NCI-H748 treated with DMSO at 0.1 percent for 48 hours (cell line): ENCODE measurements around the gene IL1RAP.
"Not testable (repeated sequence)": the region's sequence is repeated elsewhere in the genome, so short reads cannot be mapped to it uniquely, and the experiment has no call there.

Source experiments
- DNase-seq: peaks from one replicate; lab custom pipeline; 2025; lab: John Stamatoyannopoulos, UW

IL1RAP gene

DNA sequence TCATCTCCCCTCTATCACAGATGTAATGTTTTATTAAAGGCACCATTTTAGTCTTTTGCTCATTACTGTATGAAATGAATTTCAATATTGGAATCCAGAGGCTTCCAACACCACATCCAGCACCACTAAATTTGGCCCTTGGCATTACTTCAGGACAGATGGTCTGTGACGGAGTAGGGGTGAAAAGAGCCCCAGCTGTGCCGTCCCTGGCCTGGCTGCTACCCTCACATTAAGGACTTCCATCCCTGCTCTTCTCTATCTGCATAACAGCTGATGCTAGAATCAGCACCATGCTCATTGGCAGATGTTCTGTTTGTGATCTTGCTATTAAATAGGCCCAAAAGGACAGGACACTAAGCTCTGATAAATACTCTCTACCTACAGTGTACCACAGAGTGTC, 152.9 kb downstream of the IL1RAP start:
- no peak for DNase-seq

DNA sequence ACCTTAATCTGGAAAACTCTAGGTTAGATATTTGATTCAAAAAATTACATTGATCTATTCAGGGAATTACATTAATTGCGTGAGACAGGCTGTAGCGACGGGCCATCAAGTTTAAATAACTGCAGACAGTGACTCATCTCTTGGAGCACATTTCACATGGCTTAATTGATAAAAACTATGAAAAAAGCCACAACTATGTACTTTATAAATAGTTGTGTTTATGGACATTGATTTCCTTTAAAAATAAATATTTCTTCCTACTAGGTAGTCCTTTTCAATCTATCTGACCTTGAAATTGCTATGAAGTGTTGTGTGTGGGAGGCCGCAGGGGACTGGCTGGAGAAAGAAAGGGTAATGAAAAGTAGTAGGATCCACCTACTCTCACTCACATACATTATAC, 157.8 kb downstream of the IL1RAP start:
- no peak for DNase-seq

DNA sequence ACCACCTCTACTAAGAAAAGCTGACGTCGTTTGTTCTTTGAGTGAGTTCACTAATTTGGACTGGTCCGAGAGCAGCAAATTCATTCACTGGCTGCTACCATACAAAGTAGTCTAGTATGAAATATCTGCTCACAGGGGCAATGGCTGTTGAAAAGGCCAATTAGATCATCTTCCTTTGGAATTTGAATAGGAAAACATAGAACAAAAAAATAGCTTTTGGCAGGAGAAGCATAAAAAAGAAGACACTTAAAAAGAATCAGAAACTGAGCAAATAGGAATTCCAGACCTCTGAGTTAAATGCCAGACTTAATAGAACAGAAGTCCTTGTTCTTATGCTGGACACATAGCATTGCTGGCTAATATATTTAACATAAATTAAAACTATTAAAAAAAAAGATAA, 159.3 kb downstream of the IL1RAP start:
- no peak for DNase-seq

DNA sequence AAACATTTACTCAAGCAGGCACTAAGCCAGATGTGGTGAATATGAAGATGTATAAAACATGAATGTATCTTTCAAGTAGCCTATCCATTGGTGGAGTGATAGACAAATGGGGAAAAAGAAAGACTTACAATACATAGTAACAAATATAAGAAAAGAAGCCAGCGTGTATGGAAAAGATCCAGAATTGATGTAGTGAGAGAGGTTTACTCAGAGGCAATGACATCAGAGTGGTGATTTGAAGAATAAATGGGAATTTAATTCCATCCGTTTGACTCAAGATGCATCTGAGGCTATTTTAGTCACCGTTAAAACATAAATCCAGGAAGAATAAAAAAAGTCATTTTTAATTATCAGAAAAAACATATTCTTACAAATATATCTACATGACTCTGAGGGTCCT, 162.6 kb downstream of the IL1RAP start:
- DNase-seq: no peak

DNA sequence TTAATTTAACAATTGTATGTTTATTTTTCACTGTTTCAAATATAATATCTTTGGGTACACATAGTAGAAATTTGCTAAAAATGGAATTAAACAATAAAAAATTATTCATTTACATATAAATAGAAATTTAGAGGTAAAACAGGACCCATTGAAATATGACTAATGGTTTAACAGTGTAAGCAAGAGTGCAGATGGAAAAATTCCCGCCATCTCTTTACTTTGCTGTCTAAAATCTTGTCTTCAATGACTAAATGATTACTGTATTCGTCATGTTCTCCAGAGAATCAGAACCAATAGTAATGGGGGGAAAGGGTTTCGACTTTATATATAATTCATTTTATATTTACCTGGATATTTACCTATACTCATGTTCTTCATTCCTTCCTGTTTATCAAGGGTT, 163.1 kb downstream of the IL1RAP start:
- DNase-seq: no peak

- DNase-seq: not testable (repeated sequence)
Observed at GRCh38 chr3:190677868-190678267, 164.0 kb downstream of the IL1RAP start.

- no peak for DNase-seq
Observed at GRCh38 chr3:190680691-190681090, 166.8 kb downstream of the IL1RAP start.

DNA sequence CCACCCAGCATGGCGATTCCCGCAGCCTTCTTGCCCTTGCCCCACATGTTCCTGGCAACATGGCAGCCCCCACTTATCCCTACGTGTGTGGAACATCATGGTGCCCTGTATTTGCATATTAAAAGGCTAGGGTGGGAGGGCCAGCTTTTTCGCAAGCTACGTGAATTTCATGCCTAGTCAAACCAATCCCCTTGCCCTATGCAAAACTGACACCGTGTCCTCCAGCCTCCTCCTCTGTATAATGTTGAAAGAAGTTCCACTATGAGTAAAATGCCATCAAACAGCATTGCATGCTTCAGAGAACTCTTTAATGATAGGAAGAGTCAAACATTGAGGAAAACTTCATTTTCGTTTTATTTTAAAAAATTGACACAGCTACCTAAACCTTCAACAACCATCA, 170.9 kb downstream of the IL1RAP start:
- DNase-seq: no peak

DNA sequence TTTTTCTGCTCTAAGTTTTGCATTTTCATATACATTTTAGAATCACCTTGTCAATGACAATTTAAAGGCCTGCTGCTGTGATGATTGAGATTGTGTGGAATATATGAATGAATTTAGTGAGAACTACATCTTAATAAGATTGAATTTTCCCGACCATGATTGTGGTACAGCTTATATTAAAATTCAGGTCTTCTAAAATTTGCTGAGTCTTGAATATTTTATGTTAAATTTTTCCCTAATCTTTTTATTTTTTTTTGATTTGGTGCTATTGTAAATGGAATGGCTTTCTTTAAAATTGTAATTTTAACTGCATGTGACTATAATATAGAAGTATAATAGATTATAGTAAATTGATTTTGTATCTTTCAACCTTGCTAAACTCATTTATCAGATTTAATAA, 172.1 kb downstream of the IL1RAP start:
- no peak for DNase-seq

DNA sequence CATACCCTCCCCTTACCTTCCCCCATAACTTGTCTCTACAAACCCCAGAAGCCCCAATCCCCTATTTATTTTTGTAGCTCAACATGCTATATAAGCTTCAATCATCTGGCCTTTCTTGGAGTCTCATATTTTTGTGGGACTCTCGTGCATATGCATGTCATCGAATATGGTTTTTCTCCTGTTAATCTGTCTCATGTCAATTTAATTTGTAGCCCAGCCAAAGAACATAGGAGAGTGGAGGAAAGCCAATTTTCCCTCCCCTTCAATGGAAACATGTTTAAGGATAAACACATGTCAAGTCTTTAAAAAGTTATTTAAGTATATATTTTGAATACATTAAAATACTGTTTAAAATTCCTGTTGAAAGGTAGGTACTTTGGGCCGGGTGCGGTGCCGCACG, 176.4 kb downstream of the IL1RAP start:
- DNase-seq: no peak

GRCh38 chr3:190692256-190692655, 178.4 kb downstream of the IL1RAP start:
- no peak for DNase-seq

- no peak for DNase-seq
Observed at GRCh38 chr3:190694335-190695001, 180.6 kb downstream of the IL1RAP start.

GRCh38 chr3:190695225-190695624, 181.3 kb downstream of the IL1RAP start:
- no peak for DNase-seq

DNA sequence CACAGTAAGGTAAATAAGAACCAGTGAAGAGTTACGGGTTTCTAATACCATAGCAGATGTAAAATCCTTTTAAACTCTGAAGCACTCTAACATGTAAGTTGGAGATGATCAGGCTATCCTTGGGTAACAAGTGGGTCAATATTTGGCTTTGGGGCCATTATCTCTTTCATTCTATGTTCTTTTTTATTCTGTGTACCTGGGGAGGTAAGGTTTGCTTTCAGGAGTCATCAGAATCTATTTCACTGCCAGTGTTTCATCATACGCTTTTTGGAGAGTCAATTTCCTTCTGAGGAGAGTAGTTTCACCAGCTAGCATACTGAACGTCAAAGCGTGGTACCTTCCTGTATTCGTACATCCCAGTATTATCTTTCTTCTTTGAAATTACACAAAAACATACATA, 182.1 kb downstream of the IL1RAP start:
- no peak for DNase-seq

- no peak for DNase-seq
Observed at GRCh38 chr3:190696777-190697501, 183.1 kb downstream of the IL1RAP start.

GRCh38 chr3:190697502-190697830, 183.6 kb downstream of the IL1RAP start:
- DNase-seq: no peak

- no peak for DNase-seq
Observed at GRCh38 chr3:190697901-190698300, 184.0 kb downstream of the IL1RAP start.

- DNase-seq: no peak
Observed at GRCh38 chr3:190699776-190700175, 185.9 kb downstream of the IL1RAP start.

GRCh38 chr3:190701096-190701532, 187.2 kb downstream of the IL1RAP start:
- no peak for DNase-seq

- no peak for DNase-seq
Observed at GRCh38 chr3:190706582-190706981, 192.7 kb downstream of the IL1RAP start.
